ENCODE data around the gene TK1.
"Not testable (repeated sequence)": the region's sequence is repeated elsewhere in the genome, so short reads cannot be mapped to it uniquely, and the experiment has no call there.

The TK1 gene

DNA sequence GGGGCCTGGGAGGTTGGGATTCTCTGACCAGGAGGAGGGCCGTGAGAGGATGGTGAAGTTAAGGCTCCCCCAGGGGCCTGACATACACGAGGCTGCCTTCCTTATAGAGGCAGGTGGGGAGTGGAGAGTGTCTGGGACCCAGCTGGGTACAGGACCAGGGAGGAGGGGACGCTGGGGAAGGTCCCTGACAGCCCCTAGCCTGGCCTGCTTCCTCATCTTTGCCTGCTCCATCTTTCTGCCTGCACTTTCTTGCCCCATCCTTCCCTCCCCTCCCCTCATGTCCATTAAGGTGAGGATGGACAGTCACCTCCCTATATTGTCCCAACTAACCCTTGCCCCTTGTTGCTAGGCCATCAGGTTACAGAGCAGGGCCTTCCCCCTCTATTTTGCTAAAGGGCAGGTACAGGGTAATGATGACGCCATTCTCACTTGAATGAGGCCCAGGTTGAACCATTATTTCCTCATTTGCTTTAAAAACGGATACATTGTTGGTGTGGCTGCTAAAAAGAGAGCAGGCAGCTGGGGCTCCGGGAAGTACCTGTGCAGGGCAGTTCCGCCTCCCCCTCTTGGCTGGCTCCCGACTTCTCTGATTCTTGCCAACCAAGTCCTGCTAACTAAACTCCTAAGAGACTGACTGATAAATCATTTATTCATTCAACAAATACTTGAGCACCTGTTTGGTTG is 39.4 kb downstream of the TK1 start:
- no peak for DNase-seq

DNA sequence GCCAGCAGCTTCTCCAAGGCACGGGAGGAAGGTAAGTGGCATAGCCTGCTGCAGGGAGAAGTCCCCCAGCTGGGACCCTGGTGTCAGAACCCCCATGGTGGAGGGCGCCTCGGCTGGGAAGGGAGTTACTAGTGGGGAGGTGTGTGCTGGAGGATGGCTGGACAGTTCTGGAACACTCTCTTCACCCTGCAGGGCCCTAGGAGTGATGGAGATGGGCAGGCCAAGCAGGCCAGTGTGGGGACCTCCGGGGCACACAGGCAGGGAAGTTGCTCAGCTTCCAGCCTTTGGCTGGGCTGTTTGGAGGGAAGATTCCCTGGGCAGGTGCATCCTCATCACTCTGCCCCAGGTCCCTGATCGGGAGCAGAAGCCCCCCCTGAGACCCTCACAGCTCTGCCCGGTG is 40.0 kb downstream of the TK1 start:
- DNase-seq: no peak

GRCh38 chr17:78146471-78146869 is 40.4 kb downstream of the TK1 start:
- DNase-seq: no peak

- DNase-seq: no peak
Measured at GRCh38 chr17:78144736-78145641, 41.9 kb downstream of the TK1 start.

DNA sequence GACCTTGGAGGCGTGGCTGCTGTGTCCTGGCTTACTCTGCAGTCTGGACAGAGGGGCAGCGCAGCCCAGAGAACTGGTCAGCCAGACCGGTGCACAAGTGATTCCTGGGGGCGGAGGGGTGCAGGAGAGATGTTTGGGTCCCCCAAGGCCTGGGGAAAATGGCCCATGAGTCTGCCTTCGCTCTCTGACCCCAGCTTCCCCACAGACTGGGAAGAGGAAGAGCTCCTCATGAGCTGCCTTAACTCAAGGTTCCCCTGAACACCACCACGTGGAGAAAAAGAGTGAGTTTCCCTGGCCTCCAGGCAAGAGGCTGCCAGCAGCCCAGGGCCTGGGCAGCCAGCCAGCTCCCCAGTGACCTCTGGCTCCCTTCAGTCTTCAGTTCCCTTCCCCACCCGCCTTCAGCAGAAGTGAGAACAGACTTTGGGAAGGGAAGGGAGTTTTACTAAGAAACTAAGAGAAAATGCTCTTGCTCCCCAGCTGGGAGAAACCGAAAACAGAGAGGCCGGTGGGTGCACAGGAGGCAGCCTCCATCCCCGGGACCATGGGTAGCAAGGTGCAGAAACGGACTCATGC is 42.6 kb downstream of the TK1 start:
- DNase-seq: peak; percentile 86

DNA sequence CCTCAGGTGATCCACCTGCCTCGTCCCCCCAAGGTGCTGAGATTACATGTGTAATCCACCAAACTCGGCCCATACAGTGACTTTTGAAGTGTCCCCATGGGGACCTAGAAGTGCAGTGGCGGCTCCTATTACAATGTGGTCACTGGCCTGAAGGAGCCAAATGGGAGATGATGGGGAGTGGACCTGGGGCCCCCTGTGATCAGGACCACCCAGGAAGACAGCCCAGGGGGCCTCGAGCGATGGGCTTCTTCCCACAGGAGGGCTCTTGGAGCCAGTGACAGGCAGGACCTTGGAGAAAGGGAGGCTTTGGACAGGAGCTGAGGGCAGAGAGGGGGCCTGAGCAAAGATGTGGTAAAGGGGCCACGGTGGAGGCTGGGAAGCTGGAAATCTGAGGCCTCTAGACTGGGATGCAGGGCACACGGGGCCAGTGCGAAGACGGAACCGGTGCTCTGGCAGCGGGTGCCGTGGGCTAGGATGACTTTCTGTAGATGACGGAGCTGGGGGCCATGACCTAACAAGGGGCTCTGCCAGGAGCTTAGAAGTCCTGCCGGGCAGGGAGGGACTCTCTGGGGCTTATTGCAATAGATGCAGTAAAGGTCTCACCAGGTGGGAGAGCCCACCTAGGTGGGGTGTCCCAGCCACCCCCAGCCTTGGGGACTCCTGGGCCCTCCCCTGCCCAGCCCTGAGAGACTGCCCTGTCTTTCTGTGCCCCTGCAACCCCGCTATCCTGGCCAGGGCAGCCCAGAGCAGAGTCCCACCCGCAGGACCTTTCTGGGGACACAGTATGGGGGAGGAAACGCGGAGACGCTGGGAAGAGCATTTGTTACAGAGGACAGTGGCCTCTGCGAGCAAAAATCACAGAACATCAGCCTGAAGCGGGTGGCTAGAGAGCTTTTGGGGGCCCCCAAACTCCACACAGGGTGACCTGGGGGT is 43.4 kb downstream of the TK1 start:
- DNase-seq: no peak

- no peak for DNase-seq
Measured at GRCh38 chr17:78142119-78142861, 44.6 kb downstream of the TK1 start.

GRCh38 chr17:78141437-78142118 is 45.3 kb downstream of the TK1 start:
- DNase-seq: no peak

GRCh38 chr17:78140169-78141051 is 46.4 kb downstream of the TK1 start:
- peak; percentile 98 for DNase-seq

GRCh38 chr17:78139861-78140168 is 47.0 kb downstream of the TK1 start:
- not testable (repeated sequence) for DNase-seq

GRCh38 chr17:78138204-78139060 is 48.4 kb downstream of the TK1 start:
- no peak for DNase-seq

DNA sequence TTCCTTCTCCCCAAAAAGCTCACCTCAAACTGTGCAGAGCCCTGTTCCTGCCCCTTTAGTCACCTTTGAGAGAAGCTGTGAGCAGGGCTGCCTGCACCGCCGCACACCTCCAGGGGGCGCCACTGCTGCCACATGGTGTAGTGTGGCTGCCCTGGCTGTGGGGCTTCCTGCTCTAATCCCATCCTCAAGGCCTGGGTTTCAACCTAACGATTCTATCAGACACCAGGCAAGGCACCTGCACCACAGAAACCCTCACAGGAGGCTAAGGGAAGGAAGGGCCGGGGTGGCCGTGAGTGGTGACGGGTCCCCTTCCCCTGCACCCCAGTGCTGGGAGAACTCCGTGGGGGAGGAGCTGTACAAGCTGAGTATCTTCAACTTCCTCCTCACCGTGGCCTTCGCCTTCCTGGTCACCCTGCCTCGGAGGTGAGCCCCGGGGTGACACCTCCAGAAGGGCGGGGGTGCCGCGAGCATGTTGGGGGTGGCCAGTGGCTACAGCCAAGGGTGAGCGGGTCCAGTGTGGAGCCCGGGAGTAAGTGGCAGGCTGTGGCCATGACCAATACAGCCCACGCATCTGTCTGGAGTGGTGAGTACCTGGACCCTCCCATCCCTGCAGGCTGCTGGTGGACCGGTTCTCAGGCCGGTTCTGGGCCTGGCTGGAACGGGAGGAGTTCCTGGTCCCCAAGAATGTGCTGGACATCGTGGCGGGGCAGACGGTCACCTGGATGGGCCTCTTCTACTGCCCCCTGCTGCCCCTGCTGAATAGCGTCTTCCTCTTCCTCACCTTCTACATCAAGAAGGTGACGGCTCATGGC is 49.3 kb downstream of the TK1 start:
- DNase-seq: no peak

DNA sequence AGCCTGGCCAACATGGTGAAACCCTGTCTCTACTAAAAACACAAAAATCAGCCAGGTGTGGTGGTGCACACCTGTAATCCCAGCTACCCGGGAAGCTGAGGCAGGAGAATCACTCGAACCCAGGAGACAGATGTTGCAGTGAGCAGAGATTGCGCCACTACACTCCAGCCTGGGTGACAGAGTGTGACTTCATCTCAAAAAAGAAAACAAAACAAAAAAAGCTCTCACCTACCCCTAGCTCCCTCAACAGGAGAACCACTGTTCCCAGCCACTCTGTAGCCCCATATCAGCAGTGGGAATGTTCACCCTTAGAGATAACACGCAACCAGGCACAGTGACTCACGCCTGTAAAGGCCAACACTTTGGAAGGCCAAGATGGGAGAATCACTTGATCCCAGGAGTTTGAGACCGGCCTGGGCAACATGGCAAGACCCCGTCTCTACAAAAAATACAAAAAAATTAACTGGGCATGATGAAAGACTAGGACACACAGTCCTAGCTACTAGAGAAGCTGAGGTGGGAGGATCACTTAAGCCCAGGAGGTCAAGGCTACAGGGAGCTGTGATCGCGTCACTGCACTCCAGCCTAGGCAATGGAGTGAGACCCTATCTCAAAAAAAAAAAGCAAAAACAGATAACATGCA is 50.9 kb downstream of the TK1 start:
- no peak for DNase-seq

DNA sequence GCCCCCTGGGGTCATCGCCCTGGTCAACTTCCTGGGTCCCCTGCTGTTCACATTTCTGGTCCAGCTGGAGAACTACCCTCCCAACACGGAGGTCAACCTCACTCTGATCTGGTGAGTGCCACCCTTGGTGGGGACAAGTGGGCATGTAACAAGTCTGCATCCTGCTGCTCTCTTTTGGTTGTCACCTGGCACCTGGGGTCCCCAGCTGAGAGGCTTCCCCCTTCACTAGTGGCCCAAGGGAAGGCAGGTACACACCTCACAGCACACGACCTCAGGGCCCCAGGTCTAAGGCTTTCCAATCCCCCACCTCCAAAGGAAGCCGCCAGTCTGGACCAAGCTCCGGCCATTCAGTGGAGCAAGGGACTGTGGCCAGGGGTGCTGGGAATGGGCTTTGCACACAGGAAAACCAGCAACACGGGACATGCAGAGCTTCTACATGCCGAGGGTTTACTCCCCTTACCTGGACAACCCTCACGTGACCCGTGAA is 51.9 kb downstream of the TK1 start:
- DNase-seq: no peak

DNA sequence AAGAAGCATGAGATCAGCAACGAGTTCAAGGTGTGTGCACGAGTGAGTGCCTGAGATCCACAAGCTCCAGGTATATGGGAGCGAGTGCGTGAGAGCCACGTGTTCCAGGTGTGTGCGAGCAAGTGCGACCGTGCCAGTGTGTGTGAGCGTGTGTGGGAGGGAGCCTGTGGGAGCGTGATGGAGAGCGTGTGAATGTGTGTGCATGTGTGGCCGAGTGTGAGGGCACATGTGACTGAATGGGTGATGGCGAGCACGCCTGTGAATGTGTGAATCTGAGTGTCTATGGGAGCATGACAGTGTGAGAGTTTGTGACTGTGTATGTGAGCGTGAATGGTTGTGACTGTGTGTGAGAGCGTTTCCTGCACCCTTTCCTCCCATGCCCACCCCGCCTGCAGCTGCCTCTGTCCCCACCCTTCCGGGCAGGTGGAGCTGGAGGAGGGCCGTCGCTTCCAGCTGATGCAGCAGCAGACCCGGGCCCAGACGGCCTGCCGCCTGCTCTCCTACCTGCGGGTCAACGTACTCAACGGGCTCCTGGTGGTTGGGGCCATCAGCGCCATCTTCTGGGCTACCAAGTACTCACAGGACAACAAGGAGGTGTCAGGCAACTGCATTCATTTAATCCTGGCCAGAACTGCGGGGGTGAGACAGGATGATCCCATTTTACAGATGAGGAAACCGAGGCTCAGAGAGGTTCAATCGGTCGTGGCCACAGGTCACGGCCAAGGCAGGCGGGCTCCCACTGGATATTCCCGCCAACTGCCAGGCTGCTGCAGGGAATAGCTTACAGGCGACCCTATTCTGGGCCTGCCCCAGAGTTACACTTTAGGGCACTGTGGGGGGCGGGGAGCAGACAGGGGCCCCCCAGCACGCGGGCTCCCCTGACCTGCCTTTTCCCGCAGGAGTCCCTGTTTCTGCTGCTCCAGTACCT is 52.6 kb downstream of the TK1 start:
- DNase-seq: peak; percentile 83

GRCh38 chr17:78133179-78133951 is 53.5 kb downstream of the TK1 start:
- no peak for DNase-seq
